ENCODE measurements around the gene PRKCQ.

PRKCQ gene

DNA sequence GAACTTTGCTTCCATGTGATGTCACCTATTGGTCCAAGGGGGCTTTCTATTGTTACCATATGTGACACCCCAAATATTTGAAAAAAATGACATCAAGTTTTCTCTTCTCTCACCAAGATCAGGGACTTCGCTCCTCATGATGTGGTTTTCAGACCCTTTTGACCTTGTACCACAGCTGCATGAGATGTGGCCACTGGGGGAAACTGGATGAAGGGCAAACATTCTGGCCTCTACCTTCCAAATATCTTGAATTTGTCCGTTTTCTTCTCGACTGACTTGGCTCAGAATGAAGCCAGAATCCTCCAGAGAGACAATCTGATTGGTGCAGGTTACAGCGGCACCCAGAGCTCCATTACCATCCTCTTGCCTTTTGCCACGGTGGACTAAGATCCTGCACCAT is 122.7 kb downstream of the PRKCQ start:
- Histone ChIP-seq H3K9me3 (ENCODE audit: insufficient read depth, low read length, severe bottlenecking) (no peaks in the 10 kb centered on the region), H3K4me2 (ENCODE audit: insufficient read depth, low read length) (no peak overlapping the region), H3K79me2 (ENCODE audit: insufficient read depth, low read length) (no peaks in the 10 kb centered on the region), H3K4me1 (ENCODE audit: insufficient read depth, low read length) (no peaks in the 10 kb centered on the region), H3K9ac (ENCODE audit: low read depth, low read length) (no peak overlapping the region), H3K27me3 (ENCODE audit: insufficient read depth, low read length, poor library complexity) (no peaks in the 10 kb centered on the region), H2AFZ (ENCODE audit: low read depth, low read length) (no peak overlapping the region), H3K4me3 (ENCODE audit: low read depth in 1 of 2, low read length in 2 of 2) (no peak overlapping the region), H4K20me1 (ENCODE audit: insufficient read depth, low read length) (no peaks in the 10 kb centered on the region), H3K27ac (ENCODE audit: low read length) (no peak overlapping the region), H3K36me3 (ENCODE audit: insufficient read depth, low read length) (peaks cover 76% of the 10 kb centered on the region)
- ATAC-seq (ENCODE audit: insufficient read depth, low read depth) (no peak), DNase-seq (no peak)
- TF ChIP-seq, protein P1, sequence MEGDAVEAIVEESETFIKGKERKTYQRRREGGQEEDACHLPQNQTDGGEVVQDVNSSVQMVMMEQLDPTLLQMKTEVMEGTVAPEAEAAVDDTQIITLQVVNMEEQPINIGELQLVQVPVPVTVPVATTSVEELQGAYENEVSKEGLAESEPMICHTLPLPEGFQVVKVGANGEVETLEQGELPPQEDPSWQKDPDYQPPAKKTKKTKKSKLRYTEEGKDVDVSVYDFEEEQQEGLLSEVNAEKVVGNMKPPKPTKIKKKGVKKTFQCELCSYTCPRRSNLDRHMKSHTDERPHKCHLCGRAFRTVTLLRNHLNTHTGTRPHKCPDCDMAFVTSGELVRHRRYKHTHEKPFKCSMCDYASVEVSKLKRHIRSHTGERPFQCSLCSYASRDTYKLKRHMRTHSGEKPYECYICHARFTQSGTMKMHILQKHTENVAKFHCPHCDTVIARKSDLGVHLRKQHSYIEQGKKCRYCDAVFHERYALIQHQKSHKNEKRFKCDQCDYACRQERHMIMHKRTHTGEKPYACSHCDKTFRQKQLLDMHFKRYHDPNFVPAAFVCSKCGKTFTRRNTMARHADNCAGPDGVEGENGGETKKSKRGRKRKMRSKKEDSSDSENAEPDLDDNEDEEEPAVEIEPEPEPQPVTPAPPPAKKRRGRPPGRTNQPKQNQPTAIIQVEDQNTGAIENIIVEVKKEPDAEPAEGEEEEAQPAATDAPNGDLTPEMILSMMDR (IDR thresholded peaks at IDR 0.05; ENCODE audit: borderline replicate concordance, extremely low read depth, low read length, poor library complexity, severe bottlenecking): no peak
- no peak for TF ChIP-seq EZH2 (IDR thresholded peaks at IDR 0.05; ENCODE audit: borderline replicate concordance, low read depth, low read length, severe bottlenecking)

DNA sequence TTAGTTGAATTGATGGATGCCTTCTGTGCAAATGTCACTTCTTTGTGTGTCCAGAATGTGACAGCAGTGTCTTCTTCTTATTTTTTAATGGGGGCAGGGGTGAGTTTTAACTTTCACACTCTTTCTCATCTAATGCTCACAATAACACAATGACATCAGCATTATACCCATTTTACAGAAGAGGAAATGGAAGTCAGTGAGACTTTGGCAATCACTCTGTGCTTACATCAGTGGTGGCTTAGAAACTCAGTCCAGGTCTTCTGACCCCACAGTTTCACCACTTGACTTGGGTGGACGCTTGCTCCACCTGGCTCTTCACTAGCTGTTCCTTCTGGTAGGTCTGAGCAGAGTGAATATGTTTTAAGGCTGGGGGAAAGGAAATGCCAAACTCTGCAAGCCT is 124.0 kb downstream of the PRKCQ start:
- ATAC-seq (ENCODE audit: insufficient read depth, low read depth) (no peak), DNase-seq (no peak)
- H3K9ac ChIP-seq (ENCODE audit: low read depth, low read length): no peak overlapping the region
- no peak overlapping the region for H3K4me2 ChIP-seq (ENCODE audit: insufficient read depth, low read length)
- H4K20me1 ChIP-seq (ENCODE audit: insufficient read depth, low read length): no peaks in the 10 kb centered on the region
- no peaks in the 10 kb centered on the region for H3K9me3 ChIP-seq (ENCODE audit: insufficient read depth, low read length, severe bottlenecking)
- H2AFZ ChIP-seq (ENCODE audit: low read depth, low read length): no peak overlapping the region
- H3K36me3 ChIP-seq (ENCODE audit: insufficient read depth, low read length): peaks cover 63% of the 10 kb centered on the region
- H3K27me3 ChIP-seq (ENCODE audit: insufficient read depth, low read length, poor library complexity): no peaks in the 10 kb centered on the region
- no peak overlapping the region for H3K27ac ChIP-seq (ENCODE audit: low read length)
- H3K4me1 ChIP-seq (ENCODE audit: insufficient read depth, low read length): no peaks in the 10 kb centered on the region
- no peaks in the 10 kb centered on the region for H3K79me2 ChIP-seq (ENCODE audit: insufficient read depth, low read length)
- TF ChIP-seq EZH2 (IDR thresholded peaks at IDR 0.05; ENCODE audit: borderline replicate concordance, low read depth, low read length, severe bottlenecking): no peak
- TF ChIP-seq, protein P1 (IDR thresholded peaks at IDR 0.05; ENCODE audit: borderline replicate concordance, extremely low read depth, low read length, poor library complexity, severe bottlenecking): no peak
- H3K4me3 ChIP-seq (ENCODE audit: low read depth in 1 of 2, low read length in 2 of 2): no peak overlapping the region

DNA sequence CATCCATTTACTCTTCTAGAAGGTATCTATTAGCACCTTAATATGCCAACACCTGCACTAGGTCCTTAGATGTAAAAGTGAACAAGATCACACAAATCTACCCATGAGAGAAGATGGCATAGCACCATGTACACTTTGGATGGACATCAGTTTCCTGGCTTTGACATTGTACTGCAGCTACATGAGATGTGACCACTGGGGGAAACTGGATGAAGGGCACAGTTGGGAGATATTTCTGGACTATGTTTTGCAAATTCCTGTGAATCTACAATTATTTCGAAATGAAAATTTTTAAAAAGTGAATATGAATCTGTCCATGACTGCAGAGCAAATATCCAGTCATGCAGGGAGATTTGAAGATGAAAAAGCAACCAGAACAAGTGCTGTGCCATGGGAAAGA is 124.5 kb downstream of the PRKCQ start:
- no peaks in the 10 kb centered on the region for H3K4me1 ChIP-seq (ENCODE audit: insufficient read depth, low read length)
- no peak overlapping the region for H3K4me3 ChIP-seq (ENCODE audit: low read depth in 1 of 2, low read length in 2 of 2)
- DNase-seq (no peak), ATAC-seq (ENCODE audit: insufficient read depth, low read depth) (no peak)
- H3K36me3 ChIP-seq (ENCODE audit: insufficient read depth, low read length): peaks cover 59% of the 10 kb centered on the region
- H2AFZ ChIP-seq (ENCODE audit: low read depth, low read length): no peak overlapping the region
- H3K4me2 ChIP-seq (ENCODE audit: insufficient read depth, low read length): no peak overlapping the region
- H3K9me3 ChIP-seq (ENCODE audit: insufficient read depth, low read length, severe bottlenecking): no peaks in the 10 kb centered on the region
- H3K9ac ChIP-seq (ENCODE audit: low read depth, low read length): no peak overlapping the region
- no peaks in the 10 kb centered on the region for H3K27me3 ChIP-seq (ENCODE audit: insufficient read depth, low read length, poor library complexity)
- no peaks in the 10 kb centered on the region for H3K79me2 ChIP-seq (ENCODE audit: insufficient read depth, low read length)
- no peak overlapping the region for H3K27ac ChIP-seq (ENCODE audit: low read length)
- H4K20me1 ChIP-seq (ENCODE audit: insufficient read depth, low read length): no peaks in the 10 kb centered on the region
- TF ChIP-seq EZH2 (IDR thresholded peaks at IDR 0.05; ENCODE audit: borderline replicate concordance, low read depth, low read length, severe bottlenecking): no peak
- TF ChIP-seq, protein P1 (IDR thresholded peaks at IDR 0.05; ENCODE audit: borderline replicate concordance, extremely low read depth, low read length, poor library complexity, severe bottlenecking): no peak

DNA sequence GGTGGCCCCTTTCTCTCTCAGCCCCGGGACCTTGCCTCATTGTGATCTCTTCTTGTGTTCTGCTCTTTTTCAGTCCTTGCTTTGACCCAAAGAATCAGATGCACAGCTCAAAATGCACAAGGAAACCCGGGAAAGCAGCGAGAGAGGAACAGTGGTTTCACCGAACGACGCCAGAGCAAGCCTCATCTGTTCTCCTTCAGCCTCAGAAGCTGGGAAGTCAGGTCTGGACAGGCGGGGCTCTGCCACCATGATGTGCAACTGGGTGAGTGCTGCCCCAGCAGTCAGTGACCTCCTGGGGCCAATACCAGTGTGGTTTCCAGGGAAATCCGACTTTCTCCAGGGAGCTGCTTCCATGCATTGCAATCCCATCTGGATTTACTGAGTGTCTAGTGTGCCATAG is 133.4 kb downstream of the PRKCQ start:
- no peak overlapping the region for H3K4me3 ChIP-seq (ENCODE audit: low read depth in 1 of 2, low read length in 2 of 2)
- H3K79me2 ChIP-seq (ENCODE audit: insufficient read depth, low read length): no peaks in the 10 kb centered on the region
- H3K27ac ChIP-seq (ENCODE audit: low read length): no peak overlapping the region
- no peak overlapping the region for H3K9ac ChIP-seq (ENCODE audit: low read depth, low read length)
- DNase-seq: no peak
- ATAC-seq (ENCODE audit: insufficient read depth, low read depth): no peak
- no peak overlapping the region for H2AFZ ChIP-seq (ENCODE audit: low read depth, low read length)
- H4K20me1 ChIP-seq (ENCODE audit: insufficient read depth, low read length): no peaks in the 10 kb centered on the region
- H3K4me1 ChIP-seq (ENCODE audit: insufficient read depth, low read length): peaks cover 5% of the 10 kb centered on the region; the same call in 1 of the 2 replicates
- H3K9me3 ChIP-seq (ENCODE audit: insufficient read depth, low read length, severe bottlenecking): no peaks in the 10 kb centered on the region
- TF ChIP-seq EZH2 (IDR thresholded peaks at IDR 0.05; ENCODE audit: borderline replicate concordance, low read depth, low read length, severe bottlenecking): no peak
- TF ChIP-seq, protein P1 (IDR thresholded peaks at IDR 0.05; ENCODE audit: borderline replicate concordance, extremely low read depth, low read length, poor library complexity, severe bottlenecking): no peak
- H3K36me3 ChIP-seq (ENCODE audit: insufficient read depth, low read length): peaks cover 41% of the 10 kb centered on the region
- H3K27me3 ChIP-seq (ENCODE audit: insufficient read depth, low read length, poor library complexity): no peaks in the 10 kb centered on the region
- H3K4me2 ChIP-seq (ENCODE audit: insufficient read depth, low read length): no peak overlapping the region
